Endothelial cell of umbilical vein (primary cell): ENCODE measurements around the gene DSG1.

ENCODE experiments used
- POLR2A ChIP-seq: IDR thresholded peaks from 2 replicates; pipeline ENCODE4 v1.6.1; 2012; ENCODE audit warnings: low read depth, mild to moderate bottlenecking, control low read depth, low read length
- POLR2AphosphoS5 ChIP-seq: IDR thresholded peaks from 2 replicates; pipeline ENCODE4 v1.6.1; 2012; ENCODE audit warnings: low read depth, mild to moderate bottlenecking, control low read depth, low read length, moderate library complexity; ENCODE audit not compliant: insufficient read depth

GRCh38 chr18:31380912-31381311, 63.0 kb downstream of the DSG1 start:
- TF ChIP-seq POLR2AphosphoS5 (no peak), POLR2A (no peak)
